Keratinocyte (primary cell): ENCODE results near the gene C1orf50.

Source experiments
- EZH2 ChIP-seq: IDR thresholded peaks from one replicate; pipeline ENCODE4 v1.6.1; 2012; ENCODE audit warnings: inconsistent platforms, mild to moderate bottlenecking, low read length, moderate library complexity
- TF ChIP-seq, protein P1 (sequence below), 3 experiments: IDR thresholded peaks in 1 of 3; conservative IDR thresholded peaks in 1 of 3; optimal IDR thresholded peaks in 1 of 3; 2 replicates in 2 of 3; 3 replicates in 1 of 3; pipeline versions ENCODE3 to v1.5.1; 2011; ENCODE audit warnings: low read length in 3 of 3, mild to moderate bottlenecking in 3 of 3, moderate library complexity in 2 of 3, control low read depth in 1 of 3, inconsistent platforms in 1 of 3; ENCODE audit not compliant: insufficient read depth in 2 of 3; ENCODE audit errors: extremely low read depth in 1 of 3

DNA sequence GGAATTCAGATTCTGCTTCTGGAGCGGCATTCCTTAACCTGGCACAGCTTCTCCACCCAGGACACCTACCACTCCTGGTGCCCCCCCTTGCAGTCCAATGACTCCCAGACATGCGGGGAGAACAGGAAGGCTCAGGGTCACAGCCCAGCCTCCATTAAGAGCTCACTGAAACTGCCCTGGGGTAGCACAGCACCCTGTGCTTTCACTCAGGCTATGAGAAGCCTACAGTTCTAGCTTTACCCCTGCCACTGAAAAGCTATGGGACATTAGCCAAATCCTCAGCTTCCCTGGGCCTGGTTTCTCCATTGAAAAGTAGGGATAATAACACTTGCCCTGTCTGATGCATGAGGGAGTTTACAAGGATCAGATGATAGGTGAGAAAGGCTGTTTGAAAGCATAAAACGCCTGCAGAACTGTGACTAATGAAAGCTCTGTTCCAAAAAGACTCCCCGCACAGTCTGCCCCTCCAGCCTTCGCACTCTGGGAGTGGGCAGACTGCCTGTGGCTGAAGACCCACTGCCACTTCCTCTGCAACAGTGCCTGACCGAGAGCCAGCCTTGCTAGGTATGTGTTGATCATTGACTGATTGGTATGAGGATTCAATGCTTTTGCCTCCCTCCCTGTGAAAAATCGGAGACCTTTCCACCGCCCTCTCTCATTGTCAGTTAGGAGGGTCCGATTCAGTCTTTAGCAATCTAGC is 24.3 kb upstream of the C1orf50 start:
- TF ChIP-seq EZH2: no peak
- TF ChIP-seq, protein P1, sequence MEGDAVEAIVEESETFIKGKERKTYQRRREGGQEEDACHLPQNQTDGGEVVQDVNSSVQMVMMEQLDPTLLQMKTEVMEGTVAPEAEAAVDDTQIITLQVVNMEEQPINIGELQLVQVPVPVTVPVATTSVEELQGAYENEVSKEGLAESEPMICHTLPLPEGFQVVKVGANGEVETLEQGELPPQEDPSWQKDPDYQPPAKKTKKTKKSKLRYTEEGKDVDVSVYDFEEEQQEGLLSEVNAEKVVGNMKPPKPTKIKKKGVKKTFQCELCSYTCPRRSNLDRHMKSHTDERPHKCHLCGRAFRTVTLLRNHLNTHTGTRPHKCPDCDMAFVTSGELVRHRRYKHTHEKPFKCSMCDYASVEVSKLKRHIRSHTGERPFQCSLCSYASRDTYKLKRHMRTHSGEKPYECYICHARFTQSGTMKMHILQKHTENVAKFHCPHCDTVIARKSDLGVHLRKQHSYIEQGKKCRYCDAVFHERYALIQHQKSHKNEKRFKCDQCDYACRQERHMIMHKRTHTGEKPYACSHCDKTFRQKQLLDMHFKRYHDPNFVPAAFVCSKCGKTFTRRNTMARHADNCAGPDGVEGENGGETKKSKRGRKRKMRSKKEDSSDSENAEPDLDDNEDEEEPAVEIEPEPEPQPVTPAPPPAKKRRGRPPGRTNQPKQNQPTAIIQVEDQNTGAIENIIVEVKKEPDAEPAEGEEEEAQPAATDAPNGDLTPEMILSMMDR (optimal IDR thresholded peaks at IDR 0.05 in 1 of 3, IDR thresholded peaks at IDR 0.05 in 1 of 3, conservative IDR thresholded peaks at IDR 0.05 in 1 of 3; ENCODE audit: extremely low read depth in 1 of 3, insufficient read depth in 2 of 3, low read length in 3 of 3): no peak
